BLaER1 (cell line): ENCODE data around the gene TOP2A.

Experiments
- H3K27ac ChIP-seq: shearing (Covaris generic); formaldehyde crosslinking; 2 replicates; pipeline ENCODE4 v1.8.1; 2022
- H3K27me3 ChIP-seq: shearing (Covaris generic); formaldehyde crosslinking; 2 replicates; pipeline ENCODE4 v1.8.1; 2022
- H3K36me3 ChIP-seq: shearing (Covaris generic); formaldehyde crosslinking; 2 replicates; pipeline ENCODE4 v1.8.1; 2022
- H3K4me1 ChIP-seq: shearing (Covaris generic); formaldehyde crosslinking; 2 replicates; pipeline ENCODE4 v1.8.1; 2022
- H3K4me2 ChIP-seq: shearing (Covaris generic); formaldehyde crosslinking; 2 replicates; pipeline ENCODE4 v1.8.1; 2022
- H3K4me3 ChIP-seq: shearing (Covaris generic); formaldehyde crosslinking; 2 replicates; pipeline ENCODE4 v1.8.1; 2022
- H3K9ac ChIP-seq: shearing (Covaris generic); formaldehyde crosslinking; 2 replicates; pipeline ENCODE4 v1.8.1; 2022
- H3K9me3 ChIP-seq: shearing (Covaris generic); formaldehyde crosslinking; 2 replicates; pipeline ENCODE4 v1.8.1; 2022
- H4K20me1 ChIP-seq: shearing (Covaris generic); formaldehyde crosslinking; 2 replicates; pipeline ENCODE4 v1.8.1; 2022
- Cebpa-rat ChIP-seq: shearing (Covaris generic); IDR thresholded peaks from 2 replicates; pipeline ENCODE4 v1.8.1; 2022

The TOP2A gene

DNA sequence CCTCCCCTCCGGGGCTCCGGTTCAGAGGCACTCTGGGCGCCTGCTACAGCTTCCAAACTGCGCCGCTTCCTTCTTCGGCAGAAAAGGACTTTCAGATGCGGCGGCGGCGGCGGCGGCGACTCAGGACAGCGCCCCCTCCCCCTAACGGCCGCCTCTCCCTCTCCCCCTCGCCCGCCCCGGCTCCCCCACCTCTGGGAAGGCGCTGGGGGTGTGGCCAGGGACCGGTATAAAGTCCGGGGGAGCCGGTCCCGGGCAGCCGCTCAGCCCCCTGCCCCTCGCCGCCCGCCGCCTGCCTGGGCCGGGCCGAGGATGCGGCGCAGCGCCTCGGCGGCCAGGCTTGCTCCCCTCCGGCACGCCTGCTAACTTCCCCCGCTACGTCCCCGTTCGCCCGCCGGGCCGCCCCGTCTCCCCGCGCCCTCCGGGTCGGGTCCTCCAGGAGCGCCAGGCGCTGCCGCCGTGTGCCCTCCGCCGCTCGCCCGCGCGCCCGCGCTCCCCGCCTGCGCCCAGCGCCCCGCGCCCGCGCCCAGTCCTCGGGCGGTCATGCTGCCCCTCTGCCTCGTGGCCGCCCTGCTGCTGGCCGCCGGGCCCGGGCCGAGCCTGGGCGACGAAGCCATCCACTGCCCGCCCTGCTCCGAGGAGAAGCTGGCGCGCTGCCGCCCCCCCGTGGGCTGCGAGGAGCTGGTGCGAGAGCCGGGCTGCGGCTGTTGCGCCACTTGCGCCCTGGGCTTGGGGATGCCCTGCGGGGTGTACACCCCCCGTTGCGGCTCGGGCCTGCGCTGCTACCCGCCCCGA, 25.7 kb upstream of the TOP2A start, which contains the start of gene IGFBP4:
IGFBP4 (plus strand) TSS at position 255 of the 792 bp plus-strand sequence; CDS start at position 541, 286 bp downstream.
- peak within 1 kb of the TSS; percentile 96 for H3K27ac ChIP-seq
- H3K4me1 ChIP-seq, result peaks cover 61% of the 10 kb centered on the region
- no peak for TF ChIP-seq Cebpa-rat
- peak within 1 kb of the TSS; percentile 93 for H3K9ac ChIP-seq
- H3K36me3 ChIP-seq, result no peaks in the 10 kb centered on the region
- peaks cover 28% of the 10 kb centered on the region for H4K20me1 ChIP-seq
- no peaks in the 10 kb centered on the region for H3K9me3 ChIP-seq
- H3K4me3 ChIP-seq, result peak within 1 kb of the TSS; percentile 89
- peak within 1 kb of the TSS; percentile 95 for H3K4me2 ChIP-seq
- no peaks in the 10 kb centered on the region for H3K27me3 ChIP-seq

DNA sequence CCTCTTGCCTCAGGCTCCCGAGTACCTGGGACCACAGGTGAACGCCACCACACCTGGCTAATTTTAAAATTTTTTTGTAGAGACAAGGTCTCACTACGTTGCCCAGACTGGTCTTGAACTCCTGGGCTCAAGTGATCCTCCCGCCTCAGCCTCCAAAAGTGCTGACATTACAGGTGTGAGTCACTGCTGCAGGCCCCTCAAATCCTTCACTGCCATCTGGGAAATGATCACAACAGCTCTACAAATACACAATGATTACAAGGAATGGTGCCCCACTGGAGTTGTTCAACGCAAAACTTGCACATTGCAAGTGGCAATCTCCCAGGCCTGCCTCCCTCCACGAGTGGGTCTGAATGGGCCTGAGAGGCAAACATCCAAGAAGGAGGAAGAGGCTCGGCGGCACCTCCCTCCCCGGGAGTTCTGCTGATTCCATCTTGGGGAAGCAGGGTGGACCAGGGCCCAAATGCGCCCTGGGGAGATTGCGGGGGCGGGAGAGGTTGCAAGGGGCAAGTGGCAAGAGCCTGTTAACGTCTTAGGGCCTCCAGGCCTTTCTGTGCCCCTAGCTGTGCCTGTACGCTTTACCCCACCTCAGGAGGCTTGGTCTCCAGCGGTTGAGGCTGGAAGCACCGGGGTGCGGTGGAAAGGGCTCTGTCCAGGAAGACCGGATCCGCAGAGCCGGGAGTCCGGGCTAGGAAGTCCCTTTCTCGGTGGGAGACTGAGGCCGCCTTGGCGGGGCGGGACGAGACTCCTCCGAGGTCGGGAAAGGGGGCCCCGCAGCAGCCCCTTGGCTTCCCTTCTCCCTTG, 24.9 kb upstream of the TOP2A start:
- Histone ChIP-seq H4K20me1 (peaks cover 20% of the 10 kb centered on the region), H3K4me1 (peaks cover 59% of the 10 kb centered on the region), H3K9me3 (no peaks in the 10 kb centered on the region), H3K4me2 (peak overlapping the region; percentile 95), H3K9ac (peak overlapping the region; percentile 93), H3K27ac (peak overlapping the region; percentile 96), H3K27me3 (no peaks in the 10 kb centered on the region), H3K4me3 (peak overlapping the region; percentile 89), H3K36me3 (no peaks in the 10 kb centered on the region)
- no peak for TF ChIP-seq Cebpa-rat

DNA sequence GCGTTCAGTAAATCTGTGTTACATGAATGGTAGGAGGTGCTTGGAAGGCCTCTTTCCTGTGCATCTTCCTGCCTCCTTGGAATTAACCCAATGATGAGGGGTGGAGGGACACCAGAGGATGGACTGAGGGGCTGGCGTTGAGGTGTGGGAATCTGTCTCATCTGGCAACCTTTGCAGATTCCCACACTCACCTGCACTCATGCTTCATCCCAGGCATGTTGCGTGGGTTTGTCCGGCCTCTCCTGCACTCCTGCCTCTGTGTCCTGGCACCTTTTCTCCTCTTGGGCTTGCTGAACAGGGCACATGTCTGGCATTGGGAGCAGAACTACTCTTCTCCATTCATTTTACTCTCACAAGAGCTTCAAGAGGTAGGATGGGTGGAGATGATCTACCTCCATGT, 22.5 kb upstream of the TOP2A start:
- Histone ChIP-seq H3K27ac (no peak overlapping the region), H3K36me3 (no peaks in the 10 kb centered on the region), H3K9me3 (no peaks in the 10 kb centered on the region), H4K20me1 (0 out of 2 replicates have a peak, but pooled peaks cover 7% of the 10 kb centered on the region), H3K27me3 (no peaks in the 10 kb centered on the region), H3K4me1 (peaks cover 47% of the 10 kb centered on the region), H3K4me3 (no peak overlapping the region), H3K4me2 (no peak overlapping the region), H3K9ac (no peak overlapping the region)
- TF ChIP-seq Cebpa-rat, result no peak

DNA sequence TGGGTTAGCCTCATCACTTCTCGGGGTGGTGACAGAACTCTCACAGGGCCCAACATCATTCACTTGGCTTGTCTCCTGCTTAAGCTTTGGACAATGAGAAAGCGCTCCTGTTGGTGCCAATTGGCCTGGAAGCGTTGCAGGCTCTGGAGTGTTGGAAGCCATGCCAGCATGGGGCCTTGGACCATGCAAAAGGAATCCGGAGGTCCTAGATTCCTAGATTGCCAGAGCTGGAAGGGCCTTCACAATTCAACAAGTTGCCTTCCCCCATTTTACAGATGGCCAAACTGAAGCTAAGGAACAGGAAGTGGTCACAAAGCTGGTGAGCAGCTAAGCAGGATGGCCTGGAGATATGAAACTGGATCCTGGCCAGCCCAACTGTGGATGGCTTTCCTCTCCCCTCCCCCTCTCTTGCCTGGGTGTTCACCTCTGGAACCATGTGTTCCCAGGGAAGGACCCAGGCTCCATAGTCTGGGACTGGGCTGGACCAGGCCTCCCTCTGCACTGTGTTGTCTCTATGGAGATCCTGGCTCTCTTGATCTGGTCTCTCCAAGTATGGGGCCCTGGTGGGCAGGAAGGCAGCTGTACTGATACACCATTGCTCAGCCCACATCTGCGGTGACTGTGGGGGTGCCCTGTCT, 19.5 kb upstream of the TOP2A start:
- Histone ChIP-seq H4K20me1 (no peaks in the 10 kb centered on the region), H3K4me3 (no peak overlapping the region), H3K27me3 (no peaks in the 10 kb centered on the region), H3K27ac (peak overlapping the region; percentile 44; the same call in 1 of the 2 replicates), H3K9ac (no peak overlapping the region), H3K4me1 (peaks cover 39% of the 10 kb centered on the region), H3K4me2 (peak overlapping the region; percentile 52), H3K9me3 (no peaks in the 10 kb centered on the region), H3K36me3 (no peaks in the 10 kb centered on the region)
- no peak for TF ChIP-seq Cebpa-rat

GRCh38 chr17:40436636-40437035, 18.9 kb upstream of the TOP2A start:
- H3K27ac ChIP-seq, result peak overlapping the region; percentile 55
- no peaks in the 10 kb centered on the region for H3K9me3 ChIP-seq
- no peak for TF ChIP-seq Cebpa-rat
- no peaks in the 10 kb centered on the region for H3K36me3 ChIP-seq
- no peaks in the 10 kb centered on the region for H3K27me3 ChIP-seq
- no peak overlapping the region for H3K4me3 ChIP-seq
- peak overlapping the region; percentile 52 for H3K4me2 ChIP-seq
- H4K20me1 ChIP-seq, result no peaks in the 10 kb centered on the region
- peaks cover 35% of the 10 kb centered on the region for H3K4me1 ChIP-seq
- no peak overlapping the region for H3K9ac ChIP-seq

DNA sequence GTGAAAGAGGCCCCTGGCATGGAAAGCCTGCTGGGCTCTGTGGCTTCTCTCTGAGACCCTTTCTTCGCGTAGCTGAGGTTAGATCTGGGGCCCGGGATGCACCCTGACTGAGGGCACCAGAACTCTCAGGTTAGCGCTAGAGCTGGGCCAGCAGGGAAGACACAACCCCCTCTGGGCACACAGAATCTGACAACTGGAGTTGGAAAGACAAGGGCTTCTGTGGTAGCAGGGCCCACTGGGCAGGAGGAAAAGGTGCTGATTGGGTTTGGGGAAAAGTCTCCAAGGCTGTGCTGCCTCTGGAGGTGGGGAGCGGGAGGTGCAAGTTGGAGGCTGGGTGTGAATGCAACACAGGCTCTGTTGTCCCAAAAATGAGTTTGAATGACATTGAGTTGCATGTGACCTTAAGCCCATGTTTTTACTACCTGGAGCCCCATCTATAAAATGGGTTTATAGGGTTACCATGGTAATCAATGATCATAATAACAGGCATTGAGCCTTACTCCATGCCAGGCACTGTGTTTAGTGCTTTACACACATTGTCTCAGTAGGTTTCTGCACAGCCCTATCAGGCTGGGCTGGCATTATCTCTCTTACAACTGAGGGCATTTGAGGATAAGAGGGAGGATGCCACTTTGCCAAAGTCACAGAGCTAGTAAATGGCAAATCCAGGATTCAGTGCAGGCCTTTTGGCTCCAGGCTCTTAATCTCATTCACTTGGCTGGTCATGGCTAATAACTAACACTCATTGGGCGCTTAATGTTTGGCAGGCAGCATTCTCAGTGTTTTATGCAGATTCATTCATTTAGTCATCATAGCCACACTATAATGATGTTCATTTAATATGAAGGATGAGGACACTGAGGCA, 16.1 kb upstream of the TOP2A start:
- no peak overlapping the region for H3K9ac ChIP-seq
- H3K9me3 ChIP-seq, result peaks cover 12% of the 10 kb centered on the region
- no peak overlapping the region for H3K4me3 ChIP-seq
- no peaks in the 10 kb centered on the region for H3K27me3 ChIP-seq
- peaks cover 22% of the 10 kb centered on the region for H3K4me1 ChIP-seq
- no peaks in the 10 kb centered on the region for H3K36me3 ChIP-seq
- no peak overlapping the region for H3K4me2 ChIP-seq
- H4K20me1 ChIP-seq, result no peaks in the 10 kb centered on the region
- H3K27ac ChIP-seq, result no peak overlapping the region
- no peak for TF ChIP-seq Cebpa-rat

DNA sequence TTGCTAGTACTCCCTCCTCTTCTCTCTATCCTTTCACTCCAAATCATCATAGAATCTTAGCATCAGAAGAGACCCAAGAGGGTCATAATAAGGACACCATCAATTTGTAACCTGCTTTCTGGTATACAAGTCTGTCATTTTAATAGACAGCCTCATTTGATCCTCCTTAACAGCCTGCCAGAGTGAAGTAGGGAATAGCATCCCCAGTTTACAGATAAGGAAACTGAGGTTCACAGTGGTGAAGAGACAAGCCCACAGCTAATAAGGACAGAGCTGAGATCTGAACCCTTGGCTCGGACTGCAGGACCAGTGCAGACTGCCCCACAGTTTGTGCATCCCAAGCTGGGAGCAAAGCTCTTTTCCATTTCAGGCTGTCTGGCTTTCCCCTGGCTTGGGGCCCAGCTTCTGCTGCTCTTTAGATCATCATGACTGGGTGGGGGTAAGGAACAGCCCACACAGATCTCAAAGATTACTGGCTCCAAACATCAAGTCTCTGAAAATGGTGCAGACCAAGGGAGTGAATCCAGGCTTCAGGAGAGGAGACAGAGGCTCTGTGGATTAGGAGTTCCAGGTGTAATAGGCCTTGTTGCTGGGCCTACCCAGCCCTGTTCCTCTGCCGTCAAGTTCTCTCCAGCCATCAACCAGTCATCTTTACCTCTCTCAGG, 15.3 kb upstream of the TOP2A start:
- Histone ChIP-seq H3K9ac (no peak overlapping the region), H3K4me3 (no peak overlapping the region), H4K20me1 (no peaks in the 10 kb centered on the region), H3K27ac (no peak overlapping the region), H3K4me1 (peaks cover 15% of the 10 kb centered on the region), H3K36me3 (no peaks in the 10 kb centered on the region), H3K4me2 (no peak overlapping the region), H3K9me3 (peaks cover 13% of the 10 kb centered on the region), H3K27me3 (no peaks in the 10 kb centered on the region)
- TF ChIP-seq Cebpa-rat, result no peak

DNA sequence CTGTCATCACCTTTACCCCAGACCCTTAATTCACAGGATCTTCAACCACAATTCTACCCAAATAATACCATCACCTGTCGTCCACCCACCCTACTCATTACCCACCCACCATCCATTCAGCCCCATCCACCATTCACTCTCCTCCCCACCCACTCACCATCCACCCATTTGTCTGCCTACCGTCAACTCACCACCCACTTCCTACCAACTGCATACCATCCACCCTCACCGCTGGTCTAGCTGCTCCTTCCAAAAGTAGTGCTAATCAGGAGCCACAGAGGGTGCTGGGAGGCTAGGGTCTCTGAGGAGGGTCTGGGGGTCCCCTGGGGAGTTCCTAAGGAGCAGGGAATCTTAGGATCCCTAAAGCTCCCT, 13.5 kb upstream of the TOP2A start:
- TF ChIP-seq Cebpa-rat, result no peak
- no peaks in the 10 kb centered on the region for H3K36me3 ChIP-seq
- no peak overlapping the region for H3K4me2 ChIP-seq
- H3K27me3 ChIP-seq, result no peaks in the 10 kb centered on the region
- H4K20me1 ChIP-seq, result no peaks in the 10 kb centered on the region
- H3K4me1 ChIP-seq, result peaks cover 13% of the 10 kb centered on the region
- no peak overlapping the region for H3K9ac ChIP-seq
- H3K4me3 ChIP-seq, result no peak overlapping the region
- H3K27ac ChIP-seq, result no peak overlapping the region
- H3K9me3 ChIP-seq, result peaks cover 13% of the 10 kb centered on the region
